Measurements from ENCODE around the gene ZXDA.

DNA sequence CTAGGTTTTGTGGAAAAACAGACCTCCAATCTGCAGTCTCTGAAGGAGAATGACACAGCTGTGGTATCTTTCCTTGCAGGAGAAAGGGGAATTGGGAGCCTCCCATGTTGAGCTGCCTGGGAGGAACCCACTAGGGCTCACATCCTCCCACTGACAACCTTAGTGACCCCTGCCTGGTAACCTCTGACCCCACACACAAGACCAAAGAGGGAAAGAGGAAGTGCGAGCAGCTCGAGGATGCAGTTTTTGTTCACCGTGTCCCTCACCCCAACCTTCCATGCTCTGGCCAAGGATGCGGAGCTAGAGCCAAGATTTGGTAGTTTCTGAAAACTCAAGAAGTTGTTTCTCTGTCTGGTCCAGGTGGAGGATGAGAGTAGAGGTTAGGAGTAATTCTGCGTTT lies 5.4 kb upstream of the ZXDA start:
- TF ChIP-seq ZNF384 (IDR thresholded peaks at IDR 0.05) (no peak), BHLHE40 (IDR thresholded peaks at IDR 0.05; ENCODE audit: borderline replicate concordance) (no peak), ELF4 (IDR thresholded peaks at IDR 0.05) (no peak), NFRKB (IDR thresholded peaks at IDR 0.05) (no peak), CTBP1 (IDR thresholded peaks at IDR 0.05; ENCODE audit: borderline replicate concordance) (no peak), PKNOX1 (IDR thresholded peaks at IDR 0.05) (no peak), HDGF (IDR thresholded peaks at IDR 0.05; ENCODE audit: borderline replicate concordance) (no peak), SP1 (IDR thresholded peaks at IDR 0.05) (no peak), FOXM1 (IDR thresholded peaks at IDR 0.05; ENCODE audit: borderline replicate concordance) (no peak), ARNT (IDR thresholded peaks at IDR 0.05) (no peak), FOXA1 (IDR thresholded peaks at IDR 0.05) (no peak)
